Measurements from ENCODE around the gene ZNF514.

The ZNF514 gene

GRCh38 chr2:95159690-95160449 lies at the start of gene ZNF514:
TSS of gene ZNF514 (minus strand) at chr2:95159848. CDS start at chr2:95153253, 6,595 bp downstream.
- peak; percentile 64 for DNase-seq (ENCODE audit: low read depth)

- no peak for DNase-seq (ENCODE audit: low read depth)
These were observed 48.5 kb upstream of the ZNF514 start for GRCh38 chr2:95208106-95208505.

DNA sequence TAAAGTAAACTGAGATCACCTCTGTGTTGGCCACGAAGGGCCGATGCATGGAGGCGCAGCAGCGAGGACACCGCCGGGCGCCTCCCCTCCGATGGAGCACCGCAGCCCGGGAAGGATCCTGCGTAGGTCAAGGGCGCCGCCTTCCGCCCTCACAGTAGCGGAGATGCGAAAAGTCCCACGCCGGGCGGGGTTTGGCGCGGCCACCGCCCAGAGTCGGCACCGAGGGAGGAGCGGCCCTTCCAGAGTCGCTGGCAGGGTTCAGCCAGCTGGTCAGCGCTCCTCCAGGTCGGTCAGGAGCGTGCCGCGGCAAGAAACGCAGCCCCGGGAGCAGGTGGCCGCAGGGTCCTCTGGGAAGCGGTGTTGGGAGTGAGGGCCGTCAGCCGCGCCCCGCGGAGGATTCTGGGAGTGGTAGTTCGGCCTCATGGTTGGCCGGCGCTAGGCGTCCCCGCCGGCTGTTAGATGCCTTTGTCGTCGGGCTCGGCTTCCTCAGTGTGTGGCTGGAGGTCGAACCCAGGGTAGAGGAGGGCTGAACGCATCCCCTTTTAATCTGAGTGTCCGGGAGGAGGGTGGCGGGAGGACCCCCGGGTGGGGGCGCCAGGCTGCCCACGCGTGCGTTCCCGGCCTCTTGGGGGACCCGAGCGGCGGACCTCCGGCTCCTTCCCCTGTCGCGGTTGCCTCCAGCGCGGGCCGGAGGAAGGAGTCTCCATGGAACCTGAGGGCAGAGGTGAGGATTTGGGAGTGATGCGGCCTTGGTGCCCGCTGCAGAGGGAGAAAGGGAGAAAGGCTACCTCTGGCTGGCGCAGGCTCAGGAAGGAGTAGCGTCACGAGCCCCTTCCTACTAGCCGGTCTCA lies 47.7 kb upstream of the ZNF514 start, which contains the start of gene ZNF892:
Gene ZNF892 (plus strand): TSS at position 411 of the 851 bp plus-strand sequence. CDS start 295 bp downstream, at position 706.
- peak; percentile 62 for DNase-seq (ENCODE audit: low read depth)

DNA sequence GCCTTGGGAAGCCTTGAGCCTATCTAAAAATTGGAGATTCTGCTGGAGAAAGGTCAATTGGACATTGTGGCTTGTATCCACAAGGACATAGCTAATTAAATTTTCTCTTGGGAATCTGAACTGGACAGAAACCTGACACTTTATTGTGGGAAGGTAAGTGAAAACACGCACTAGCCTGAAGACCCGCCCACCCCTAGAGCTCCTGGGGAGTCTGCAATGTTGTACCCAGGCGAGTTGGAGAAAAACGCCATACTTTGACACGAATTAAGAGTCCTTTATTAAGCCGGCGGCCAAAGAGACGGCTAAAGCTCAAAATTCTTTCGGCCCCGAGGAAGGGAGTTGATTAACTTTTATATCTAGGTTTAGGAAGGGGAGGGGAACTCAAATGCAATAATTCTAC lies 46.4 kb upstream of the ZNF514 start:
- DNase-seq (ENCODE audit: low read depth), result no peak

DNA sequence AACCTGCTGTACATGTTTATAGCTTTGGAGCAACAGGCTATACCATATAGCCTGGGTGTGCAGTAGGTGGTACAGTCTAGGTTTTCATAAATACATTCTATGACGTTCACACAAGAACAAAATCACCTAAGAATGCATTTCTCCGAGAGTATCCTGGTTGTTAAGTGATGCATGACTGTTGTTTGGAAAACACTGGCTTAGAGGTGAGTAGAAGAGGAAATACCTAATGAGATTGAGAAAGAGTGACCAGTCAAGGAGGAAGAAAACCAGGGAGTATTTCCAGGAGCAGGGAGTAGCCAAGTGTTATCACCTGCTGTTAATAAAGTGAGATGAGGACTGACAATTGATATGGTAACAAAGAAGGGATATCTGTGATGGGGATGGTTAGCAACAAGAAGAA lies 44.7 kb upstream of the ZNF514 start:
- no peak for DNase-seq (ENCODE audit: low read depth)

- no peak for DNase-seq (ENCODE audit: low read depth)
These were observed 44.3 kb upstream of the ZNF514 start for GRCh38 chr2:95203911-95204310.

DNA sequence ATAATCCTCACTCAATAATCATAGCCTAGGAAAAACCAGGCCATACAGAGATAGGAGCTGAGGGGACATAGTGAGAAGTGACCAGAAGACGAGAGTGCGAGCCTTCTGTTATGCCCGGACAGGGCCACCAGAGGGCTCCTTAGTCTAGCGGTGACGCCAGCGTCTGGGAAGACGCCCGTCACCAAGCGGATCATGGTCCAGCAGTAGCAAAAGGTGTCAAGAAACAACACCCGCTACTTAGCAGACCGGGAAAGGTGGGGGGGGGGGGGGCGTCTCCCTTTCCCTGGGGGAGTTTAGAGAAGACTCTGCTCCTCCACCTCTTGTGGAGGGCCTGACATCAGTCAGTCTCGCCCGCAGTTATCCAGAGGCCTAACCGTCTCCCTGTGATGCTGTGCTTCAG lies 33.3 kb upstream of the ZNF514 start:
- DNase-seq (ENCODE audit: low read depth), result peak; percentile 16

DNA sequence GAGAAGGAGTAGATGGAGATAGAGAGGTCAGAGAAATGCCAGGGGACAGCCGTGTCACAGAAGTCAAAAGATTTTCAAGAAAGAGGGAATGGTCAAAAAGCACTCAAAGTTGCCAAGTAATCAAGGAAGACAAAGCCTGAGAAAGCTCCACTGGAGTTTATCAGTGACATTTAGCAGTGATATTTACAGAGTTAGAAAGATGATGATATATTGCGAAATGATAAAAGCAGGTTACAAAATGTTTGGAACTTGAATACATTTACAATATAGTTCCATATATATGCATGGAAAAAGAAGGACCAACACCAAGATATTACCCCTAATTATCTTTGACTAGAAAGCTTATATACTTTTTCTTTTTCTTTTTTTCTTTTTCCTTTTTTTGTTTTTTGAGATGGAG lies 26.3 kb upstream of the ZNF514 start:
- DNase-seq (ENCODE audit: low read depth), result no peak

- DNase-seq (ENCODE audit: low read depth), result no peak
These were observed 25.5 kb upstream of the ZNF514 start for GRCh38 chr2:95185197-95185596.

DNA sequence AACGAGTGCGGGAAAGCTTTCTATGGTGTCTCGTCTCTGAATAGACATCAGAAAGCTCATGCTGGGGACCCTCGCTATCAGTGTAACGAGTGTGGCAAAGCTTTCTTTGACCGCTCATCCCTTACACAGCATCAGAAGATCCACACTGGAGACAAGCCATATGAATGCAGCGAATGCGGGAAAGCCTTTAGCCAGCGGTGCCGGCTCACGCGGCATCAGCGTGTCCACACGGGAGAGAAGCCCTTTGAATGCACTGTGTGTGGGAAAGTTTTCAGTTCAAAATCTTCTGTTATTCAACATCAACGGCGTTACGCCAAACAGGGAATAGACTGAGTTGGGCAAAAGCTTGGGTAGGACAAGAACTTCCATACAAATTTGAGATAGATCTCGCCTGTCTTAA lies 22.1 kb upstream of the ZNF514 start:
- DNase-seq (ENCODE audit: low read depth), result no peak

GRCh38 chr2:95179451-95179850 lies 19.8 kb upstream of the ZNF514 start:
- DNase-seq (ENCODE audit: low read depth), result no peak

- DNase-seq (ENCODE audit: low read depth), result no peak
These were observed 14.4 kb upstream of the ZNF514 start for GRCh38 chr2:95174031-95174542.

- DNase-seq (ENCODE audit: low read depth), result no peak
These were observed 12.3 kb upstream of the ZNF514 start for GRCh38 chr2:95171902-95172301.

DNA sequence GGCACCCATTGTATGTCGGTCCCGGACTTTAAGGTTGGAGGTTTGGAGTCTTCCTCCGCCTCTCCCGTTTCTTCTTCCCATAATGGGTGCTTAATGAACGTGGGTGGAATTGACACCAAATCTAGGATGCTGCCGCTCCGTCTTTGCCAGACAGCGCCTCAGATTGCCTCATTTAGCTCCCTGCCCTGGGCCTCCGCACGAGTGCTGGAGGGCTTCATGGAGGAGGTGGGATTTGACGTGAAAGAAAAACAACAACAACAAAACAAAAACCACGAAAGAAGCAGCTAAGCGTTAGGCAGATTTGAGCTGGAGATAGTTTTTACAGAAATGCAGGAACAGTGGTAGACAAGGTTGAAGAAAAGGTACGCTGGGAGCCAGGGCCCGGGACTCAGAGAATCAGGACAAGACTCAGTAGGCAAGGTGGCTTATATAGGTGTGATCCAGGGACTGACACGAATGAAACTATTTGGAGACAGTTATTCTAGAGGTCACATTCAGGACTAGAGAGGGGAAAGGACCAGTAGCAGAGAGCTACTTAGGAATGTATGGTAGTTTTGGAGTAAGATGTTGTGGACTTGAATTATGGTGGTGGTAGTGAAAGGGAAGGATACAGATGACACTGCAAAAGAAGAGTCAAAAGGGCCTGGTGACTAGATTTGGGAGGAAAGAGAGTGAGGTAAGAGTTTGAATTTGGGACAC lies 6.6 kb upstream of the ZNF514 start:
- no peak for DNase-seq (ENCODE audit: low read depth)

GRCh38 chr2:95165371-95166064 lies 5.9 kb upstream of the ZNF514 start, which contains the start of gene ZNF2:
TSS of gene ZNF2 (plus strand) at chr2:95165809. CDS start at chr2:95176227, 10,418 bp downstream.
- peak; percentile 94 for DNase-seq (ENCODE audit: low read depth)

GRCh38 chr2:95165030-95165370 lies 5.4 kb upstream of the ZNF514 start:
- no peak for DNase-seq (ENCODE audit: low read depth)

DNA sequence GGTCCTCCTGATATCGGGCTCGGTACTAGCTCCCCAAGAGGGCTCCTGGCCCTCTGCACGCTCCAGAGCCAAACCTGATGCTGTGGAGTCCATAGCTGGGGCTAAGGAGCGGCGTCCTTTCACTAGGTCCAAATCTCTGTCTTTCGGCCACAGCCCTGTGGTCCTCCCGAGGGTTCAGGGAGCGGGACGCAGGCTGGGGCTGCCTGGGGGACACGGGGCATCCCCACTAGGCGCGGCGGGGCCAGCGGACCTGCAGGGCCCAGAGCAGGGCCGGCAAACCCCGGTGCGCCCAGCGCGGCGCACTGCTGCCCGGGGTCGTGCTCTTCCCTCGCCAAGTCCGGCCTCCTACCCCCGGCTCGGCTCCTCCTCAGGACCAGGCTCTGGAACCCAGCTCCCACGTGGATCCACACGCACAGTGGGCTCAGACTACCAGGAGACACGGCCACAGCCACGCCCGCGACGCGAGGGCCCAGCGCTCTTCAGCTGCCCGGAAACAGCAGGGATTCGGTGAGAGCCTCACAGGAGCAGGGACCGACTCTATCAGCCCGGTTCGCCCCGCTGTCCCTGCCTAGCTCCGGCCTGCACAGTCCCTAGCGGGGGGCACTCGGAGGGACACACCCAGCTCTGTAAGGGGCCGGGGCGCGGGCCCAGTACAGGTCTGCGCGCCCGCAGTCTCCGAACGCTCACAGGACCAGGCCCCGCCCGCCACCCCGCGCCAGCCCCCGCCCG lies 593 bp downstream of the ZNF514 start:
- no peak for DNase-seq (ENCODE audit: low read depth)

DNA sequence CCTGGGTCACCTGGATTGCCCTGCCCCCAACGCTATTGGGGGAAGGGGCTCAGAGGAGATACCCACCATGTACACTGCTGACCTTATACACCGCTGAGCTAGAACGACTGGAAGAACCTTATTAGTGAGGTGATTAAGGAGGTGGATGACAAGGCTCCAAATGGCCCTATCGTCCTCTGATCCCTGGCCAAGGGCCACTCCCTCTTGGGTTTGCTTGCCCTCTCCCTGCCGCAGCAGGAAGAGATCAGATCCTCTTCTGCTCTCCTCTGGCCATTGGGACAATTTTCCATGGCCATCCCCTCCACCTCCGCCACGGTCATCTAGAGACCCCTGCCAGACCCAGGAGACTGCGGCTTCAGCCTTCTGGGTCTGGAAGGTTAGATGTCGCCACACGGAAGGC lies 1.2 kb downstream of the ZNF514 start:
- no peak for DNase-seq (ENCODE audit: low read depth)

- no peak for DNase-seq (ENCODE audit: low read depth)
These were observed 10.2 kb downstream of the ZNF514 start for GRCh38 chr2:95149397-95149984.

DNA sequence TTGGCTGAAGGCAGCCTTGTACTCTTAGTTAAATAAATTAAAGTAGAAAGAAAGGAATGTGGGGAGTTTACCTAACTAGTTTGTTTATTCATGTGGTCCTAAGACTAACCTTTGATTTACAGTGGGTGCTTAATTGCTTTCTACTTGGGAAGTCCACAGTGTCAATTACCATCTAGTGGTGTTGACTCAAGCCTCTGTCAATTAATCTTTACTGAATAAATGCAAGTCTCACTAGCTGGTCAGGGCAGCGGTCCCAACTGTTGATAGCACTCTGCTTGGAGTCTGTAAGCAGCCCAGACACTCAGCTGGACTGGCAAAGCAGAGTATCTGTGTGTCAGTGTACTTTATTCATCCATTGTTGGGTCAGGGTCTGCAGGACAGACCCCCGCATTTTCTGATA lies 15.8 kb downstream of the ZNF514 start:
- no peak for DNase-seq (ENCODE audit: low read depth)

DNA sequence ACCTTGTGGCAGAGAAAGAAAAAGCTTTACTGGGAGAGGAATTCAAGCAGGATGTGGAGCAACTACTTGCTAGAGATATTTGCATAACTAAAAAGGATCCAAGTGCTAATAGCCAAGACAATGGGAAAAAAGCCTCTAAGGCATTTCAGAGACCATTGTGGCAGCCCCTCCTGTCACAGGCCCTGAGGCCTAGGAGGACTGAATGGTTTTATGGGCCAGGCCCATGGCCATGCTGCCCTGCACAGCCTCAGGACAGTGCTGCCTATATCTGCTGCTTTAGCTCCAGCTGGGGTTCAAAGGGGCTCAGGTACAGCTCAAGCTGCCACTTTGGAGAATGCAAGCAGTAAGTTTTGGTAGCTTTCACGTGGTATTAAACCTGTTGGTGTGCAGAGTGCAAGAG lies 20.9 kb downstream of the ZNF514 start:
- no peak for DNase-seq (ENCODE audit: low read depth)

Measured in activated gamma-delta T cell treated with anti-CD3 and anti-CD28 coated beads, Interleukin-2, amount 50 U/mL, for 16 hours (primary cell).